HG02571 (cell line): Measurements from ENCODE around the gene NFYC.

ENCODE experiments used
- ATAC-seq: cut with Tn5 transposase; IDR thresholded peaks from one replicate; pipeline ENCODE4 v1.9.1; 2021; ENCODE audit warnings: mild to moderate bottlenecking, moderate library complexity; ENCODE audit not compliant: unreplicated experiment

Gene NFYC

GRCh38 chr1:40794974-40795715 lies 103.6 kb downstream of the NFYC start:
- ATAC-seq, result no peak

GRCh38 chr1:40795811-40796586 lies 104.5 kb downstream of the NFYC start:
- no peak for ATAC-seq

GRCh38 chr1:40796939-40797667 lies 105.6 kb downstream of the NFYC start:
- no peak for ATAC-seq

GRCh38 chr1:40797668-40798010 lies 106.1 kb downstream of the NFYC start:
- no peak for ATAC-seq

- ATAC-seq, result no peak
Measured at GRCh38 chr1:40798366-40799281, 107.1 kb downstream of the NFYC start.

- ATAC-seq, result no peak
Measured at GRCh38 chr1:40799351-40799867, 107.9 kb downstream of the NFYC start.

- ATAC-seq, result no peak
Measured at GRCh38 chr1:40801742-40802077, 110.2 kb downstream of the NFYC start.

GRCh38 chr1:40802078-40802741 lies 110.7 kb downstream of the NFYC start:
- ATAC-seq, result no peak

- ATAC-seq, result no peak
Measured at GRCh38 chr1:40802742-40803113, 111.2 kb downstream of the NFYC start.

- ATAC-seq, result no peak
Measured at GRCh38 chr1:40803447-40803846, 111.9 kb downstream of the NFYC start.

GRCh38 chr1:40803902-40804301 lies 112.4 kb downstream of the NFYC start:
- no peak for ATAC-seq

- no peak for ATAC-seq
Measured at GRCh38 chr1:40806240-40806639, 114.7 kb downstream of the NFYC start.

- ATAC-seq, result no peak
Measured at GRCh38 chr1:40806731-40807695, 115.5 kb downstream of the NFYC start.

GRCh38 chr1:40808002-40808401 lies 116.5 kb downstream of the NFYC start:
- ATAC-seq, result no peak

- ATAC-seq, result no peak
Measured at GRCh38 chr1:40808444-40808843, 116.9 kb downstream of the NFYC start.

GRCh38 chr1:40808909-40809308 lies 117.4 kb downstream of the NFYC start:
- ATAC-seq, result no peak

- ATAC-seq, result no peak
Measured at GRCh38 chr1:40810927-40811326, 119.4 kb downstream of the NFYC start.

GRCh38 chr1:40815420-40815819 lies 123.9 kb downstream of the NFYC start:
- no peak for ATAC-seq

- peak; percentile 26 for ATAC-seq
Measured at GRCh38 chr1:40817791-40818263, 126.3 kb downstream of the NFYC start.
